H7 (cell line): Measurements from ENCODE around the gene ANK3. TPM values are rescaled to one million over a fixed set of nuclear protein-coding genes. Genes with fewer than 3 reads are reported as not detected.

Experiments used
- DNase-seq: peaks from one replicate; pipeline ENCODE4 v3.0.0; 2012
- H3K27me3 ChIP-seq: 2 replicates; pipeline ENCODE4 v1.6.0; 2011; ENCODE audit warnings: mild to moderate bottlenecking, low read length; ENCODE audit not compliant: control insufficient read depth, insufficient read depth
- H3K36me3 ChIP-seq: replicated peaks from 2 replicates; pipeline ENCODE4 v1.5.1; 2011; ENCODE audit warnings: low read length; ENCODE audit not compliant: control insufficient read depth, insufficient read depth
- H3K4me3 ChIP-seq: 2 replicates; pipeline ENCODE4 v1.5.1; 2011; ENCODE audit warnings: low read depth, mild to moderate bottlenecking, control low read depth, low read length, moderate library complexity; ENCODE audit not compliant: insufficient read depth
- total RNA-seq: library from RNA; depleted of rRNA; stranded (reverse); fragments of >200 nt; shearing (Covaris generic); gene quantifications from 2 replicates; pipeline ENCODE4 v1.2.3, GENCODE V29; 2014

The ANK3 gene
- total RNA-seq, 1 experiment from 2014 or later, result 21.7 TPM

DNA sequence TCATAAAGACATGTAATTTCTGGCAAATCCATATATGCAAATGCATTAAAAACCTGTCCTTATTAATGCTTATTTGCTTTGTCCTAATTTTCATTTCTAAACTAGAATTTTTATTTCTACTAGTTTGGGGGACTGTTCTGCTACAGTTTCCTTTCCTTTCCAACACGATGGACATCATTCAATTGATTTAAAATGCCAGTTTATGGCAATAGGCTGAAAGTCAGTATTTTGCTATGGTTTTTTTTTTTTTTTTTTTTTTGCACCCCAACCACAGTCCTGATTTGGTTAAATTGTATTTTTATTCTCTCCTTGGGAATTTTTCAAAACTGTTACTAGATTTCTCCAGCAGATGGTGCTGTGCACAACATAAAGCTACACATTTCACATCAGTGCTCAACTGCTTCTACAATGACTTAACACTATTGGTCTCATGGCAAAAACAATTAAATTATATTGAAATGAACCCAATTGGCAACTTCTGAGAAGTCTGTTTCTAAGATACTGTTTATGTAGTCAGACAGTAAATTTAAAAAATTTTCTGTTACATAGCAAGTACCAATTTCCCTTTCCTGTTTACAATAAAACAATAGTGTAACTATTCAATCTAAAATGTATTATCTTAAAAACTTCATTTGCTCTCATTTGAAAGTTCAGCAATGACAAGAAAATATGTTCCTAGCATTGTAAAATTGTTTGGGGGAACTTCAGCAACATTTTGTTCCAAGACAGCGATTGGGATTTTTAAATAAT is 289.5 kb downstream of the ANK3 start:
- Histone ChIP-seq H3K27me3 (no peaks in the 10 kb centered on the region), H3K36me3 (no peaks in the 10 kb centered on the region), H3K4me3 (no peak overlapping the region)
- peak; percentile 8 for DNase-seq

DNA sequence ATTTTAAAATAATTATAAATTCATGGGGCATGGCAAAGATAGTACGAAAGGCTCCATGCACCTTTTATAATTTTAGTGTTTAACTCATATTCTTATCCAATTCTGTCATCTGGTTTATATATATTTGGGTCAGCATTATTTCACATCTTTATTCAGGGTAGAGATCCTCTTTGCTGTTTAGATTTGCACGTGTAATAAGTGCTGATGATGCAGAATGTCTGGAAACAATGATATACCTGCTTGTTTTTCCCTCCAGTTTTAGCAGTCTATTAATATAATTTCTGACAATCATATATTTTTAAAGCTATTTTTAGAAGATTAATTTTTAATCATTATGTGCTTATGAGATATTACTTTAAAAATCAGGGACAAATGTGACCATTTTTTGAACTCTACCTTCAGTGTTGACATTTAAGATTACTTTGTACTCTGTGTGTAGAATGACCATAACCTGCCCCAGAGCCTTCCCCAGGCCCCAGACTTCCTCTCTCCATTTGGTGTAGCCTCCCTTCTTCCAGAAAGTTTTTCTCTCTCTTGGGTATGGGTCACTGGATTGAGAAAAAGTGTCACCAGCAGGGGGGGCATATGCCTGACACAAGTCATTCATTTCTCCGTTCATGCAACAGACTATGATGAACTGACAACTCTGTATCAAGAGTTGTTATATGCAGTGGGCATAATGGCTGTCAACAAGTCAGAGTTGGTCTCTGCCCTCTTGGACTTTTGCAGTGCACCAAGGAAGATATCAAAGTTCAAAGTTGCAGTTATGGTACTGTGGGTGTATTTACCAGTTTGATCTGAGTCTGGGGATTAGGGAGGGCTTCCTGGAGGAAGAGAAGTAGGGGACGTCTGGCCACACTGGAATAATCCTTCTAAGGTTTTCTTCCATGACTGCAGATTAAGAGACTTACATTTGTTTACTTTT is 290.7 kb downstream of the ANK3 start:
- H3K4me3 ChIP-seq, result no peak overlapping the region
- DNase-seq, result no peak
- no peaks in the 10 kb centered on the region for H3K27me3 ChIP-seq
- no peaks in the 10 kb centered on the region for H3K36me3 ChIP-seq

DNA sequence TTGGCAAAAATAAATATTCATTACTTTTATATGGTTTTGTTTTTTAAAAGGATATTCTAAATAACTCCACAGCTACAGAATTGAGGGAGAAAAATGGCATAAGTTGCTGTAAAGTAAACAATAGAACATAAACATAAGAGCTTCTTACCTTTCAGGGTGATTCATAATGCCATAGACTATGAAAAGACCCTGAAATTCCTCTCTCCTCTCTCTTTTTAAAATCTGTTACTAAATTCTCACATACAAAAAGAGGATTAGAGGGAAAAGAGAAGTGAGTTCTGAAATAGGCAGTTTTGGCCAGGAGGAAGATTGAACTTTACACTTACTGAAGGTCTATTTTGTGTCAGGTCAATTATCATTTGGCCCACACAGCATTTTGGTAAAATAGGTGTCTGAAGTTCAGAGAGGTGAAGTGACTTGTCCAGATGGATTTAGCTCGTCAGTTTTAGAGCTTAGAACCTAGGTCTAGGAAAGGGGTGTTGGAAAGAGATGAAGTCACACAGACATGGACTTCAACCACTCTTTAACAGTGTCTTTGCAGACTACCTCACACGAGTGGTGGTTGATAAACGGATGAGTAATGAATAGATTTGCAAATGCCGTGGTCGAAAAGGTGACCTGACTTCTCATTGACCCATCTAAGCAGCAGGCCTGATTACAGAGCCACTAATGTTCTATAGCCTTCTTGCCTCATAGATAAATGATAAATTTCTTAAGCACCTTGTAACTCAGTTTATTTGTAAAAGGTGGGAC is 292.7 kb downstream of the ANK3 start:
- Histone ChIP-seq H3K36me3 (no peaks in the 10 kb centered on the region), H3K27me3 (no peaks in the 10 kb centered on the region), H3K4me3 (no peak overlapping the region)
- no peak for DNase-seq

DNA sequence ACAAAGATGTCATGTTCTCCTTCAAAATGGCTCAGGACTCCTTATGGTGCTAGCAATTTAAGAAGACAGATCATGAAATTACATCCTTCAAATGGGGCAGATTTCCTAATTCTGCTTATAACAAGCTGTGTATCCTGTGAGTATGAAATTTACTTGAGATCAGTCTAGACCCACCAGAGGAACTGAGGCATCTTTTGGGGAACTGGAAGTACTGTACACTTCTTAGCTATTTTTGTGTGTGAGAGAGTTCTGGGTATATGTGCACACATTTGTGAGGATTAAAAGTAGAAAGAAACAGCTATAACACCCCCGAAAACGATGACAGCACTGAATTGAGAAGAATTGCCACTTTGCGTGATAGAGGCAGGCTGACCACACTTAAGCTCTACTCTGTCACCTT is 296.4 kb downstream of the ANK3 start:
- H3K4me3 ChIP-seq, result no peak overlapping the region
- no peak for DNase-seq
- H3K36me3 ChIP-seq, result no peaks in the 10 kb centered on the region
- H3K27me3 ChIP-seq, result no peaks in the 10 kb centered on the region

DNA sequence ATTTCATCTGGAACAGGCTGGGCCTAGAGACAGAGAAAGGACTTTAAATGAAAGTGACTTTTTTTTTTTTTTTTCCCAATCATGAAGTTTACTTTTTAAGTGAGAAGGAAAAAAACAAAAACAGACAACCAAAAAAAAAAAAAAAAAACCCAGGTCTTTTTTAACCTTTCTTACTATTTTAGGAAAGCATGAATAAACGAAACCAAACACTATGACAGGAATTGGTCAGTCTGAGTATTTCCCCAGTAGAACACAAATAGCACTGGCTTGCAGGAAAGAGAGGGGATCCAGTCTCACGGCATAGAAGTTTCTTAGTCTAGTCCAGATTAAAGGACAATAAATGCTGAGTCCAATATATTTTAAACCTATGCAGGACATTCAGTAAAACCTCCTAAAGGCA is 302.8 kb downstream of the ANK3 start:
- H3K27me3 ChIP-seq, result no peaks in the 10 kb centered on the region
- H3K36me3 ChIP-seq, result peaks cover 3% of the 10 kb centered on the region
- no peak for DNase-seq
- H3K4me3 ChIP-seq, result no peak overlapping the region

- no peak for DNase-seq
- no peaks in the 10 kb centered on the region for H3K27me3 ChIP-seq
- H3K4me3 ChIP-seq, result no peak overlapping the region
- H3K36me3 ChIP-seq, result peaks cover 3% of the 10 kb centered on the region
Measured at GRCh38 chr10:60086421-60086820, 303.3 kb downstream of the ANK3 start.

DNA sequence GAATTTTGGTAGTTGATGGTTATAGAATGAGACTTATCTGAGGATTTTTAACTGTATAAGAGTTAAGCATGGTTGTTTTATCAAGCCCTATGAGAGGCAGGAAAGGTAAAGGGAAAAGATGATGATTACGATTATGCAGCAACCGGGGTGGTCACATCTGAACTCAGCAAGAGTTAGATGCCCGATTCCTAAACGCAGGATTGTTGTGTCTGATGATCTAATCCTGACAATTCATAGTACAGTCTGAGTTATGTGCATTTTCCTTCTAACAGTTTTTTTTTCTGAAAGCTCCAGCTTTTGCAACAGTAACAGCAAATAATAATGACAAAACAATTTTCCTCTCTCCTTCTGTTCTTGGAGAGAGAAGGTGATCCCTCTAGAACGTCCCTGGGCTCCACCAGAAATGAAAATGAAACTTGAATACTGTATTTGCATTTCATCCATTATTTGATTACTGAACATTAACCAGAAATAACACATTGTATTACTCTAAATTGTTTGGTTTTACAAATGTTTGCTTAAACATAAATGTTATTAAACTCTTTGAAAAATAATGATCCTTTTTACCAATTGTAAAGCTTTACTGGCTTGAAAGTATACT is 306.8 kb downstream of the ANK3 start:
- H3K36me3 ChIP-seq, result peaks cover 3% of the 10 kb centered on the region
- H3K27me3 ChIP-seq, result no peaks in the 10 kb centered on the region
- DNase-seq, result no peak
- H3K4me3 ChIP-seq, result no peak overlapping the region

- Histone ChIP-seq H3K27me3 (no peaks in the 10 kb centered on the region), H3K4me3 (no peak overlapping the region), H3K36me3 (peaks cover 3% of the 10 kb centered on the region)
- DNase-seq, result no peak
Measured at GRCh38 chr10:60082341-60082740, 307.3 kb downstream of the ANK3 start.

- Histone ChIP-seq H3K36me3 (peaks cover 7% of the 10 kb centered on the region; the same call in 1 of the 2 replicates), H3K27me3 (no peaks in the 10 kb centered on the region; the same call in 1 of the 2 replicates), H3K4me3 (no peak overlapping the region)
- no peak for DNase-seq
Measured at GRCh38 chr10:60073781-60074656, 315.7 kb downstream of the ANK3 start.

GRCh38 chr10:60073397-60073780 is 316.3 kb downstream of the ANK3 start:
- Histone ChIP-seq H3K4me3 (no peak overlapping the region), H3K27me3 (no peaks in the 10 kb centered on the region; the same call in 1 of the 2 replicates), H3K36me3 (peaks cover 7% of the 10 kb centered on the region; the same call in 1 of the 2 replicates)
- DNase-seq, result no peak

- no peaks in the 10 kb centered on the region for H3K27me3 ChIP-seq
- no peaks in the 10 kb centered on the region for H3K36me3 ChIP-seq
- H3K4me3 ChIP-seq, result no peak overlapping the region
- DNase-seq, result no peak
Measured at GRCh38 chr10:60069311-60069710, 320.4 kb downstream of the ANK3 start.

GRCh38 chr10:60050366-60050765 is 339.3 kb downstream of the ANK3 start:
- no peak for DNase-seq
- Histone ChIP-seq H3K36me3 (no peaks in the 10 kb centered on the region), H3K4me3 (no peak overlapping the region), H3K27me3 (no peaks in the 10 kb centered on the region)

DNA sequence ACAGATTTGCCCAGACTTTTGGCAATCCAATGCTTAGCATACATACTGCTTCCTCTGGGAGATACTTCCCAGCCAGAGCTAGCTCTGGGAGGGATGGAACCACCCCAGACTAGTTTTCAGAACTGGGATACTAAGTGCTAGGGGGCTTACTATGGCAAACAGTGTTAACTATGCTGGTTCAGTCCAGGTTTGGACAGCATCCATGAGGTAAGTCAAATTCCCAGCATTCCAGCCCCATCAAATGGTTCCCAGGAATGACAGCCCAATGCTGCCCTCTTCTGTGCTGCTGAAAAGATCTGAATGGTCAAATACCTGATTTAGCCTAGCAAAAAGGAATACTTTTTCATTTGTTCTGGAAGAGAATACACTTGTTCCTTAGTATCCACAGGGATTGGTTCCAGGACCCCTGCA is 341.6 kb downstream of the ANK3 start:
- H3K4me3 ChIP-seq, result no peak overlapping the region
- H3K27me3 ChIP-seq, result no peaks in the 10 kb centered on the region
- DNase-seq, result peak; percentile 62
- no peaks in the 10 kb centered on the region for H3K36me3 ChIP-seq
